H9 (cell line): ENCODE data around the gene MAPK12. TPM values are rescaled to one million over a fixed set of nuclear protein-coding genes. Genes with fewer than 3 reads are reported as not detected.

Experiments used
- DNase-seq: peaks from one replicate; pipeline ENCODE4 v3.0.0-alpha.2; 2017
- H2AFZ ChIP-seq: one replicate; pipeline ENCODE4 v1.6.1; 2013; ENCODE audit warnings: mild to moderate bottlenecking, low read length, control low read depth, moderate library complexity
- H2AK5ac ChIP-seq: 2 replicates; pipeline ENCODE4 v1.6.1; 2013; ENCODE audit warnings: low read length, control low read depth, mixed read lengths; ENCODE audit not compliant: insufficient read length
- H2BK120ac ChIP-seq: one replicate; pipeline ENCODE4 v1.6.1; 2013; ENCODE audit warnings: low read depth, mild to moderate bottlenecking, low read length, control low read depth, inconsistent platforms; ENCODE audit not compliant: poor library complexity, severe bottlenecking
- H2BK12ac ChIP-seq: 2 replicates; pipeline ENCODE4 v1.6.1; 2013; ENCODE audit warnings: low read length, control low read depth, mixed read lengths, low read depth; ENCODE audit not compliant: insufficient read length
- H2BK15ac ChIP-seq: 2 replicates; pipeline ENCODE4 v1.6.1; 2013; ENCODE audit warnings: low read depth, low read length, control low read depth
- H2BK20ac ChIP-seq: one replicate; pipeline ENCODE4 v1.6.1; 2013; ENCODE audit warnings: low read depth, mild to moderate bottlenecking, low read length, control low read depth, inconsistent platforms; ENCODE audit not compliant: poor library complexity, severe bottlenecking
- H2BK5ac ChIP-seq: 2 replicates; pipeline ENCODE4 v1.6.1; 2013; ENCODE audit warnings: low read length, control low read depth, mixed read lengths; ENCODE audit not compliant: insufficient read length
- H3K14ac ChIP-seq: 2 replicates; pipeline ENCODE4 v1.6.1; 2013; ENCODE audit warnings: low read length, control low read depth; ENCODE audit not compliant: insufficient read depth
- H3K18ac ChIP-seq: 2 replicates; pipeline ENCODE4 v1.6.1; 2013; ENCODE audit warnings: low read depth, mild to moderate bottlenecking, mixed read lengths, low read length, control low read depth; ENCODE audit not compliant: insufficient read length
- H3K23ac ChIP-seq: 2 replicates; pipeline ENCODE4 v1.6.1; 2013; ENCODE audit warnings: low read length, control low read depth, mixed read lengths, low read depth; ENCODE audit not compliant: insufficient read length
- H3K23me2 ChIP-seq: 2 replicates; pipeline ENCODE4 v1.6.1; 2013; ENCODE audit warnings: low read depth, mild to moderate bottlenecking, mixed read lengths, low read length, control low read depth; ENCODE audit not compliant: insufficient read length, poor library complexity, severe bottlenecking
- H3K27ac ChIP-seq: 2 replicates; pipeline ENCODE4 v1.5.1; 2013; ENCODE audit warnings: low read length, control low read depth, mixed read lengths, low read depth; ENCODE audit not compliant: insufficient read length
- H3K27me3 ChIP-seq: 2 replicates; pipeline ENCODE4 v1.6.1; 2013; ENCODE audit warnings: low read length, control low read depth, inconsistent platforms; ENCODE audit not compliant: insufficient read depth
- H3K4ac ChIP-seq: 2 replicates; pipeline ENCODE4 v1.6.1; 2013; ENCODE audit warnings: low read depth, mild to moderate bottlenecking, control low read depth, inconsistent platforms, low read length, moderate library complexity
- H3K4me1 ChIP-seq: 2 replicates; pipeline ENCODE4 v1.6.1; 2013; ENCODE audit warnings: low read length, control low read depth, inconsistent platforms; ENCODE audit not compliant: insufficient read depth
- H3K4me2 ChIP-seq: 2 replicates; pipeline ENCODE4 v1.6.1; 2013; ENCODE audit warnings: low read length, control low read depth, mixed read lengths; ENCODE audit not compliant: insufficient read length, insufficient read depth
- H3K56ac ChIP-seq: 2 replicates; pipeline ENCODE4 v1.6.1; 2013; ENCODE audit warnings: low read depth, mild to moderate bottlenecking, mixed read lengths, low read length, control low read depth; ENCODE audit not compliant: insufficient read length
- H3K79me1 ChIP-seq: 2 replicates; pipeline ENCODE4 v1.6.1; 2013; ENCODE audit warnings: low read depth, mild to moderate bottlenecking, moderate library complexity, low read length, control low read depth, inconsistent platforms; ENCODE audit not compliant: insufficient read depth, poor library complexity, severe bottlenecking
- H3K79me2 ChIP-seq: 2 replicates; pipeline ENCODE4 v1.6.1; 2013; ENCODE audit warnings: low read length, control low read depth, inconsistent platforms; ENCODE audit not compliant: insufficient read depth
- H3K9ac ChIP-seq: 2 replicates; pipeline ENCODE4 v1.6.1; 2013; ENCODE audit warnings: low read length, control low read depth, mixed read lengths; ENCODE audit not compliant: insufficient read length; ENCODE audit errors: extremely low read depth
- H3K9me3 ChIP-seq: one replicate; pipeline ENCODE4 v1.6.1; 2013; ENCODE audit warnings: low read depth, low read length, inconsistent platforms; ENCODE audit not compliant: control insufficient read depth
- H3T11ph ChIP-seq: one replicate; pipeline ENCODE4 v1.6.1; 2013; ENCODE audit warnings: mild to moderate bottlenecking, low read length, control low read depth, inconsistent platforms
- H4K20me1 ChIP-seq: one replicate; pipeline ENCODE4 v1.6.1; 2013; ENCODE audit not compliant: control insufficient read depth, insufficient read length, insufficient read depth
- H4K5ac ChIP-seq: 2 replicates; pipeline ENCODE4 v1.6.1; 2013; ENCODE audit warnings: low read depth, mild to moderate bottlenecking, mixed read lengths, low read length, control low read depth; ENCODE audit not compliant: insufficient read length
- H4K8ac ChIP-seq: replicated peaks from 2 replicates; pipeline ENCODE4 v1.6.1; 2013; ENCODE audit warnings: low read length, control low read depth, mixed read lengths, low read depth; ENCODE audit not compliant: insufficient read length
- H4K91ac ChIP-seq: 2 replicates; pipeline ENCODE4 v1.6.1; 2013; ENCODE audit warnings: low read depth, mild to moderate bottlenecking, moderate library complexity, mixed read lengths, low read length, control low read depth; ENCODE audit not compliant: insufficient read length
- H3K27ac Mint-ChIP-seq, 3 experiments: 2 replicates in 2 of 3; 3 replicates in 1 of 3; pipeline ENCODE4 v1.8.0; 2020 to 2021; ENCODE audit warnings: mixed read lengths in 3 of 3, mild to moderate bottlenecking in 1 of 3, moderate library complexity in 1 of 3
- H3K27me3 Mint-ChIP-seq: 2 replicates; pipeline ENCODE4 v1.8.0; 2021; ENCODE audit warnings: low read depth, mild to moderate bottlenecking, moderate library complexity, mixed read lengths
- H3K36me3 Mint-ChIP-seq, 3 experiments: 2 replicates in 2 of 3; 3 replicates in 1 of 3; pipeline ENCODE4 v1.8.0; 2020 to 2021; ENCODE audit warnings: low read depth in 3 of 3, mixed read lengths in 3 of 3; ENCODE audit not compliant: insufficient read depth in 1 of 3
- H3K4me1 Mint-ChIP-seq, 2 experiments: 2 replicates each; pipeline ENCODE4 v1.8.0; 2020; ENCODE audit warnings: mixed read lengths in 2 of 2
- H3K4me3 Mint-ChIP-seq, 2 experiments: 2 replicates in 1 of 2; 3 replicates in 1 of 2; pipeline ENCODE4 v1.8.0; 2020 to 2021; ENCODE audit warnings: mild to moderate bottlenecking in 2 of 2, mixed read lengths in 2 of 2, moderate library complexity in 1 of 2
- H3K9me3 Mint-ChIP-seq, 2 experiments: 2 replicates in 1 of 2; 3 replicates in 1 of 2; pipeline ENCODE4 v1.8.0; 2020; ENCODE audit warnings: mild to moderate bottlenecking in 2 of 2, mixed read lengths in 2 of 2, moderate library complexity in 1 of 2
- WGBS: extraction: QIAGEN DNeasy Blood & Tissue Kit; methylation state at CpG from one replicate; pipeline ENCODE4 v1.1.7; 2013; ENCODE audit warnings: missing lambda C conversion rate, low lambda C conversion rate, mixed read lengths; ENCODE audit not compliant: insufficient read length; ENCODE audit errors: extremely low coverage; 5-methylcytosine and 5-hydroxymethylcytosine counted together
- total RNA-seq: library from RNA; stranded (reverse); gene quantifications from 2 replicates; pipeline ENCODE4 v1.2.1, GENCODE V29; 2021
- TF ChIP-seq, protein P1 (sequence below): fragments of 200-600 bp; sonication (generic); conservative IDR thresholded peaks from 3 replicates; pipeline ENCODE4 v1.8.0; 2021; ENCODE audit warnings: antibody characterized with exemption, mild to moderate bottlenecking

The MAPK12 gene
- total RNA-seq, 1 experiment from 2014 or later = 31.3 TPM

DNA sequence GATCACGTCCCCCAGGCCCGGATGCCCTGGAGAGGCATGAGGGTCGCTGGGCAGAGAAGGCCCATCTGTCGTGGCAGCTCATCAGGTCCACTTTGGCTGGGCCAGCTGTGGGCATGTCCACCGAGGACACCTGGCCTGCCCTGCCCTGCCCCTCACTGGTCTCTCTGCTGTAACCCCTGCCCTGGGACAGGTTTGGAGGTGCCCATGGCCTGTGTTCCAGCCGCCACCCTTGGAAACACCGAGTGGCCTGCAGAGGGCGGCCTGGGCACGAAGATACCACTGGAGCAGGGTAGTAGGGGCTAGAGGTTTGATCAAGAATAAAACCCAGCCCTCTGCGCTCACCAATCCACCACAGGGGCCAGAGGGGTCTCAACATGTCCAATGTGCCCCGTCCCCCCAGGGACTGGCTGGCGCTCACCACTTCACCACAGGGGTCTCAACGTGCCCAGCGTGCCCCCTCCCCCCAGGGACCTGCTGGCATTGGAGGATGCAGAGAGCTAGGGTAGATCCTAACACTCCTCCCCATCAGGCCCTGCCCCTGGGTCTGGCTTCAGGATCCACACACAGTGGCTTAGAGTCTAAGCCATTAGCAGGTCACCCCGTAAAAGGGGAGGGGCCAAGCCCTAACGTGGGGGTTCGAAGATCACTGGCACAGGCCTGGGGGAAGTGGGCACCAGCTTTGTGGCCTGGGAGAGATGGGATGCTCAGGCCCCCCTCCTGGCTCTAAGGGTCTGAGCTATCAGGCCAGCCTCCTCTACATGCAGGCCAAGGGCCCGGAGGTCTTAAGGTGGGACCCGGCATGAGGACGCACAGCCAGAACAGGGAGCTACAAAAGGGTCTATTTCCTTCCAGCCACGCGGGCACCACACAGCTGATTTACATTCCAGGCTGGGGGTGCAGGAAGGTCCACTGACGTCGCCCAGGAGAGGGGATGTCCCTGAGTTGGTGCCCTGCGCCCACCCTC, 9.1 kb downstream of the MAPK12 start:
- Histone ChIP-seq H4K91ac (no peak overlapping the region), H4K8ac (no peak overlapping the region), H2BK20ac (no peak overlapping the region), H3K9ac (no peak overlapping the region), H3K56ac (no peak overlapping the region), H3K23ac (no peak overlapping the region), H3K4me2 (peak overlapping the region; percentile 40), H2AK5ac (no peak overlapping the region), H4K20me1 (no peaks in the 10 kb centered on the region), H2BK120ac (no peak overlapping the region), H2BK5ac (no peak overlapping the region), H3K27ac (no peak overlapping the region), H3T11ph (no peak overlapping the region), H3K27me3 (no peaks in the 10 kb centered on the region), H3K14ac (no peak overlapping the region), H3K9me3 (no peaks in the 10 kb centered on the region), H3K79me2 (no peaks in the 10 kb centered on the region), H2AFZ (no peak overlapping the region), H3K4ac (no peak overlapping the region), H3K18ac (no peak overlapping the region), H2BK12ac (no peak overlapping the region), H3K23me2 (peaks cover 15% of the 10 kb centered on the region), H4K5ac (no peak overlapping the region), H3K79me1 (no peaks in the 10 kb centered on the region), H3K4me1 (no peaks in the 10 kb centered on the region), H2BK15ac (no peak overlapping the region)
- H3K36me3 Mint-ChIP-seq = peaks cover 0 to 6% (median 3%) of the 10 kb centered on the region in 3 experiments; a peak in 3 of 7 replicates
- WGBS = no CpG with 5 or more reads among the region's 25 CpGs
- peak overlapping the region; percentile 73 to 76 for H3K4me3 Mint-ChIP-seq
- TF ChIP-seq, protein P1, sequence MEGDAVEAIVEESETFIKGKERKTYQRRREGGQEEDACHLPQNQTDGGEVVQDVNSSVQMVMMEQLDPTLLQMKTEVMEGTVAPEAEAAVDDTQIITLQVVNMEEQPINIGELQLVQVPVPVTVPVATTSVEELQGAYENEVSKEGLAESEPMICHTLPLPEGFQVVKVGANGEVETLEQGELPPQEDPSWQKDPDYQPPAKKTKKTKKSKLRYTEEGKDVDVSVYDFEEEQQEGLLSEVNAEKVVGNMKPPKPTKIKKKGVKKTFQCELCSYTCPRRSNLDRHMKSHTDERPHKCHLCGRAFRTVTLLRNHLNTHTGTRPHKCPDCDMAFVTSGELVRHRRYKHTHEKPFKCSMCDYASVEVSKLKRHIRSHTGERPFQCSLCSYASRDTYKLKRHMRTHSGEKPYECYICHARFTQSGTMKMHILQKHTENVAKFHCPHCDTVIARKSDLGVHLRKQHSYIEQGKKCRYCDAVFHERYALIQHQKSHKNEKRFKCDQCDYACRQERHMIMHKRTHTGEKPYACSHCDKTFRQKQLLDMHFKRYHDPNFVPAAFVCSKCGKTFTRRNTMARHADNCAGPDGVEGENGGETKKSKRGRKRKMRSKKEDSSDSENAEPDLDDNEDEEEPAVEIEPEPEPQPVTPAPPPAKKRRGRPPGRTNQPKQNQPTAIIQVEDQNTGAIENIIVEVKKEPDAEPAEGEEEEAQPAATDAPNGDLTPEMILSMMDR = peak; percentile 71
- H3K27ac Mint-ChIP-seq = no peak overlapping the region
- peaks cover 6 to 15% of the 10 kb centered on the region in 2 experiments for H3K4me1 Mint-ChIP-seq
- H3K27me3 Mint-ChIP-seq = peaks cover 1% of the 10 kb centered on the region; the same call in 1 of the 2 replicates
- peak; percentile 87 for DNase-seq
- no peaks in the 10 kb centered on the region; a peak in 1 of 5 replicates for H3K9me3 Mint-ChIP-seq
